Measurements from ENCODE around the gene MYO3B.
"Not testable (repeated sequence)": the region's sequence is repeated elsewhere in the genome, so short reads cannot be mapped to it uniquely, and the experiment has no call there.

The MYO3B gene

DNA sequence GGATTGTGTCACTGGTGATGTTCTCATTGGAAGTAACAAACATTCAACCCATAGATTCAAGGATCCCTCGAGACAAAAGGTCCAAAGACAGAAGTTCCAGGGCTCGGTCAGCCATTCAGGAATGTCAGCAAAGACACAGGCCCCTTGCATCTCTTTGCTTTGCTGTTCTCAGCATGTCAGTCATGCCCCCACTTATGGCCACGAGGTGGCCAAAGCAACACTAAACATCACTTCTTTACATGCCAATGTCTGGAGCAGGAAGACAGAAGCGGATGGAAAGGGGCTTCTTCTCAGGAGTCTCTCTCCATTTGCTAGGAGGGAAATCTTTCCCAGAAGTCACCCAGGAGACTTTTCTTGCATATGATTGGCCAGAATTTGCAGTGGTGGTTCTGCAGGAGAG is 345.6 kb downstream of the MYO3B start:
- DNase-seq: no peak

GRCh38 chr2:170524828-170525565 is 347.1 kb downstream of the MYO3B start:
- DNase-seq: no peak

- no peak for DNase-seq
These were observed 347.6 kb downstream of the MYO3B start for GRCh38 chr2:170525566-170525900.

DNA sequence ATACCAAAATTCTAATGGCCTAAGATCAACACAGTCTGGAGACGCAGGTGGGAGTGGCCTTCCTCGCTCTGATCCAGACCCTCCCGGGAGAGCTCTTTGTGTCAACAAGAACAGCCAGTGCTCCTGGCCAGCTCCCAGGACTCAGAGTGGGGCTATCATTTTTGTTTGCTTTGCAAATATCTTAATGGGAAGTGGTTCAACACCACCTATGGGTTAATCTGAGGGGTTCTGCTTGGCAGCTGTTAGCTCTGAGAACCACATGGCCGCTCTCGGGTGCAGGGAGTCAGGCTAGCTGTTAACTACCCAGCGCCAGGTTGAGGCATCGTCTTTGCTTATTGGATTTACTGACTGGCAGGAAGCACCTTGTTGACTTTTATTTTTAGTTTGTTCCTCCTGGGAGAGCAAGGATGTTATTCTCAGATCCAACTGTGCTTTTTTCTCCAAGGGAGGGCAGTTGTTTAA is 352.4 kb downstream of the MYO3B start:
- no peak for DNase-seq

DNA sequence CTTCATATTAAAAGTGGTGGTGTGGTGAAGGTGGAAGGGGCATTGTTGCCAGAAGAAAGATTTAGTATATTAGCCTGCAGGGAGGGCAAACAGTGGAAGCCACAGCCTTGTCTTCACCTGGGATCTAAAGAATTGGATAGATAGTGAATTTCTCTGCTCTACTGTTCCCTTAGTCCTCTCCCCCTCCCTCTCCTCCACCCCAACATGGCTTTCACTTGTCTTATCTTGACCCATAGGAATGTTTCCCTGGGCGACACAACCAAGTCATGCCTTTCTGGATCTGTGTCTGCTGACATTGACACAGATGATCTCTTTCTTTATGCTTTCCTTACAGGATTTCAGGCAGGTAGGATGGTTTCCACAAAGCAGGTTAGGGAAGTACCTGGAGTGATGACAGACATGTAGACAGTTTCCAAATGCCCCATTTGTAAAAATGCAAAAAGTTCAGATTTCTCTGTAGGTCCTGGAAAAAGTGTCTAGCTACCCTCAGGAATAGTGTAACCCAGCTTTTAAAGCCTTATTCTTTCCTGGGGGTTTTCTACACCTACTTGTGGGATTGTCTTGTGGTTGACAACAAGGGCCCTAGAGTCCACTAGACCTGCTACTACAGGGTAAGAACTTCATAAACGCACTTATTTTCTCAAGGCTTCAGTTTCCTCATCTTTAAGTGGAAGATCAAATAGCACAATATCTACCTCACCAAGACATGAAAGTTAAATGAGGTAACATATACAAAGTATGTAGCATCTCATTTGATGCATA is 353.0 kb downstream of the MYO3B start:
- DNase-seq: no peak

GRCh38 chr2:170531876-170532275 is 353.9 kb downstream of the MYO3B start:
- DNase-seq: no peak

- DNase-seq: no peak
These were observed 355.2 kb downstream of the MYO3B start for GRCh38 chr2:170533156-170533555.

GRCh38 chr2:170535552-170535951 is 357.6 kb downstream of the MYO3B start:
- DNase-seq: no peak

- no peak for DNase-seq
These were observed 366.9 kb downstream of the MYO3B start for GRCh38 chr2:170544817-170545216.

- no peak for DNase-seq
These were observed 370.4 kb downstream of the MYO3B start for GRCh38 chr2:170548304-170548703.

DNA sequence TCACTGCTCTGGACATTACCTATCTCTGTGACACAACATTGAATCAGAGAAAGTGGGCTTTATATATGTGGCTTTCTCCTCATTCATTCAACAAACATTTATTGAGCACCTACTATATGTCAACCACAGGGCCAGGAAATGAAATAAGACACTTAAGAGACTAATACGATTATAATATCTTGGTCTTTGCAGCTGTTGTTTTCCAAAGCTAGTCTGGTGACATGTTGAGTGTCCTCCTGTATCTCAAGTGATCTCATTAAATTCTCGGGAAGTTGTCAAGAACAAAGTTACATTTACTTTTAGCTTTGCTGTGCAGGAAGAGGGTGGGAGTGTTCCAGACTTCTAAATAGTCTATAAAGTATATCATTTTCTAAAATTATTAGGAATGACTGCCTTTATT is 372.6 kb downstream of the MYO3B start:
- no peak for DNase-seq

- not testable (repeated sequence) for DNase-seq
These were observed 374.0 kb downstream of the MYO3B start for GRCh38 chr2:170551899-170552298.

DNA sequence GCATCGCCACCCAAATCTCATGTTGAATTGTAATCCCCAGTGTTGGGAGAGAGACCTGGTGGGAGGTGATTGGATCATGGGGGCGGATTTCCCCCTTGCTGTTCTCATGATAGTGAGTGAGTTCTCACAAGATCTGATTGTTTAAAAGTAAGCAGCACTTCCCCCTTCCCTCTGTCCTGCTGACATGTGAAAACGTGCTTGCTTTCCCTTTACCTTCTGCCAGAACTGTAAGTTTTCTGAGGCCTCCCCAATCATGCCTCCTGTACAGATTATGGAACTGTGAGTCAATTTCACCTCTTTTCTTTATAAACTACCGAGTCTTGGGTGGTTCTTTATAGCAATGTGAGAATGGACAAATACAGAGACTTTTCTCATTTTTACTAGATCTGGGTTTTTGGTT is 375.8 kb downstream of the MYO3B start:
- DNase-seq: no peak

GRCh38 chr2:170554278-170554955 is 376.5 kb downstream of the MYO3B start:
- DNase-seq: no peak

GRCh38 chr2:170562928-170563327 is 385.0 kb downstream of the MYO3B start:
- DNase-seq: no peak

- DNase-seq: no peak
These were observed 385.5 kb downstream of the MYO3B start for GRCh38 chr2:170563401-170563800.

DNA sequence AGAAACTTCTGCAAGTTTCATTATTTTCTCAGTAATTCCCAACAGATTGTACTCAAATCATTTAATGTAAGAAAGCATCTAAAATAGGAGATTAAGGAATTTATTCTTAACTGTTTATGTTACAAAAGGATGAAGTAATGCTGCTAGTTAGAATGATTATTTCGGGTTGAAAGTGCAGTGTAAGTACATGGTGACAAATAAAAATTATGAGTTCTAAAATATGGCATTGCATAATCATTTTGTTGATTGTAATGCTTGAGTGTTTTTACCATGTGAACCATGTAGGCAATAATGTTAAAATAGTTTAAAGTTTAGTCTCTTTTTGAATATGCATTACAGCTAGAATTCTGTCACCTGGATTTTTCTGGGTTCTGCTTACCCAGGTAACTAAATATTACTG is 388.2 kb downstream of the MYO3B start:
- no peak for DNase-seq

DNA sequence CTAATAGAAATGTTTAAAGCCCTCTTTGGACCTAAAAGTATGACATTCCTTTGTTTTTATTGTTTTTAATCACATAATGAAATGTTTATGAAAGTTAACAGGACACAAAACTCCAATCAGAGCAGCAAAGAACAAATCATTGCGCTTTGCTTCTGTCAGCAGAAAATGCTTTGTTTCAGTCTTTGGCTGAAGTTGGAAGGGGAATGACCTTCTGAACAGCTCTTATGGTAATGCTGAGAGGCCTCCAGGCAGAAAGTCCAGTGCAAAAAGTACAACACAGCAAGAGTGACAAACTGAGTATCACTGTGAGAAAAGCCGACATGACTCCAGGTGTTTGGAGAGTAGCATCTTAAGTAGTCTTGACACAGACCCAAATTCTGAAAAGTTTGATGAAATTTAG is 389.5 kb downstream of the MYO3B start:
- DNase-seq: no peak

DNA sequence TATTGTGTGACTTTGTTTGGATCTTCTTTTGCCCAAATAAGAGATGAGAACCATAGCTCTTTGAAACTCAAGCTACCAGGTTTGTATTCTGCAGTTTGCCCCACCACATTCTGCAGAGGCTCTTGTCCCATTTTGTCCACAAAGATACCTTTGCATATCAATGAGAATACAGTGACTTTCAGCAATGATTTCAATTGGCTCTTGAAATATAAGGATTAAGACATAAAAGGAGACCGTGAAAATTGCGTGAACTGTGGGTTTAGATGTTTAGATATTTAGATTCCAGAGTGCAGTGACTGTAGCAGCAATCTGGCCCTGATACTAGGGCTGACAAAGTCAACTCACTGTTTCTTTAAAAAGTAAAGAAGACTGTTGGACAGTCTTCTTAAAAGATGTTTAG is 390.6 kb downstream of the MYO3B start:
- no peak for DNase-seq

- DNase-seq: no peak
These were observed 393.7 kb downstream of the MYO3B start for GRCh38 chr2:170571612-170572011.

GRCh38 chr2:170573671-170574070 is 395.7 kb downstream of the MYO3B start:
- no peak for DNase-seq

DNA sequence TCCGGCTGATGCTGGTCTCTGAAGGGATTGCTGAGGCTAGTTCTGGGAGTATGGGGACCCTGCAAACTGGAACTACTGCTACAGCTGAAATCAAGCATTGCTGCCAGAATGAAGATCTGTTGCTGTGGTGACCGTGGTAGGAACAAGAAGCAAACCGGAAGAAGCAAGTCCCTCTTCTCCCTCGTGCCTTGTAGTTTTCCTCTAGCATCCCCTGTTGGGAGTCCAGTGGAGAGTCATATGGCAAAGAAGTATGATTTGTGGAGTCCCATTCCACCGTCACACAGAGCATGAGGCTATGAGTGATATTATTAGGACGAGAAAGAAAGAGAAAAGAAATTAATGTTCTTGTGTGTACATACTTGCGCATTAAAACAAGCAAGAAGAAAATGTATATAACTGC is 398.3 kb downstream of the MYO3B start:
- DNase-seq: no peak

DNA sequence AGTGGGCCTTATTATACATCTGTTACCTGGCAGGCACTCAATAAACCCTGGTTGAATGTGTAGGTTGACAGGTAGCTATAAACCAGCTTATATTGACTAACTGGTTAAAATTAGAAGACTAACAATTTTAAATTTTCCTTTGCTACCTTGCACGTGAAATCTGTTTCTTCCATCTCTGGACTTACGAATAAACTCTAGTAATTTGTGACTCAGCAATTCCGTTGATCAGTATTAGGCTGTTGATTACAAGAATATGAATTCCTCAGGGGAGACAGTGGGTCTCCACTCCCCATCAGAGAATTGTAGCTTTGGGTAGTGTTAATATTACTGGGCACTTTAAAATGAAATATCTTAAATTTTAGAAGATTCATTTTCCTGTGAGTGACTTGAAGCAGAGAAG is 399.4 kb downstream of the MYO3B start:
- no peak for DNase-seq

DNA sequence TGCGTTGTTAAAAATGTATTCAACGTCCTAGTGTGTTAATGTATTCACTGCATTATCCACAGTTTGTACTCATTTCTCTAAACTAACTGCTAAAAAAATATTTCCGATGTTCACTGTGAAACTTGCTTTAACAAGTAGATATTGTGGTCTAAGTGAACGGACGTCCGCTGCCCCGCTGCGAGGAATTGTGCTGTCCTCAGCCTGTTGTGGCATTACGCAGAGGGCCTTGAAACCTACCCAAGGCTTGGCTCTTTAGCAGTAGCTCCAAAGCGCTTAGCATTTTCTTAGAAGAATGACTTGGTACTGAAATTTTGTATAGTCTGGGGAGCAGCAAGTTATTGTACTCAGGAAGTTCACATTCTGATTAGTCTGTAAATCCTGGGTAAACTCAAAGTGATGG is 400.7 kb downstream of the MYO3B start:
- no peak for DNase-seq

All from activated T-cell treated with anti-CD3 and anti-CD28 coated beads for 4 hours (primary cell).